Heart left ventricle (tissue), 16 donors: Measurements from ENCODE around the gene ST3GAL2. TPM values are rescaled to one million over a fixed set of nuclear protein-coding genes. Genes with fewer than 3 reads are reported as not detected.

ENCODE experiments used
- ATAC-seq, 4 donors: fragments of 200-7000 bp; cut with Tn5 transposase; one replicate each; pipeline ENCODE4 v1.9.1; 2020 to 2022; ENCODE audit warnings: moderate library complexity in 4 of 4, mild to moderate bottlenecking in 3 of 4, moderate number of reproducible peaks in 1 of 4
- DNase-seq, 5 donors: peaks; one replicate each; pipeline ENCODE4 v3.0.0-alpha.2; 2020
- H3K27ac ChIP-seq, 12 donors: fragments of 200-600 bp; sonication (generic) in 4 of 12; one replicate each; pipeline versions ENCODE4 v1.5.0 to v1.8.0; 2016 to 2022; ENCODE audit warnings: mild to moderate bottlenecking in 2 of 12
- H3K27me3 ChIP-seq, 9 donors: fragments of 200-600 bp; sonication (generic) in 2 of 9; one replicate each; pipeline versions ENCODE4 v1.5.1 to v1.8.0; 2016 to 2022; ENCODE audit warnings: mild to moderate bottlenecking in 3 of 9
- H3K36me3 ChIP-seq, 9 donors: fragments of 200-600 bp; sonication (generic) in 2 of 9; one replicate each; pipeline versions ENCODE4 v1.5.0 to v1.8.0; 2018 to 2022; ENCODE audit warnings: mild to moderate bottlenecking in 2 of 9
- H3K4me1 ChIP-seq, 12 donors: fragments of 200-600 bp; sonication (generic) in 4 of 12; one replicate each; pipeline versions ENCODE4 v1.5.0 to v1.8.0; 2016 to 2022; ENCODE audit warnings: mild to moderate bottlenecking in 3 of 12
- H3K4me3 ChIP-seq, 12 donors: fragments of 200-600 bp; sonication (generic) in 4 of 12; one replicate each; pipeline versions ENCODE4 v1.5.0 to v1.8.0; 2017 to 2022; ENCODE audit warnings: mild to moderate bottlenecking in 9 of 12, moderate library complexity in 4 of 12
- H3K9me3 ChIP-seq, 12 donors: fragments of 200-600 bp; sonication (generic) in 4 of 12; one replicate each; pipeline versions ENCODE4 v1.5.0 to v1.8.0; 2016 to 2022; ENCODE audit warnings: mild to moderate bottlenecking in 1 of 12
- CTCF ChIP-seq, 12 donors: fragments of 200-600 bp; sonication (generic) in 4 of 12; IDR thresholded peaks; one replicate each; pipeline versions ENCODE4 v1.5.0 to v1.8.0; 2018 to 2022; ENCODE audit warnings: antibody characterized with exemption in 12 of 12, mild to moderate bottlenecking in 5 of 12
- POLR2A ChIP-seq, 2 donors: fragments of 450-650 bp; IDR thresholded peaks; one replicate each; pipeline ENCODE4 v1.6.1; 2017; ENCODE audit warnings: antibody characterized with exemption in 2 of 2, mild to moderate bottlenecking in 2 of 2, moderate library complexity in 2 of 2
- WGBS, 4 donors: extraction: QIAGEN DNeasy Blood & Tissue Kit in 2 of 4; methylation state at CpG; one replicate each; pipeline versions ENCODE4 v1.1.5 to v1.1.7; 2013 to 2018; 5-methylcytosine and 5-hydroxymethylcytosine counted together
- intact Hi-C, 10 donors: fragments of 100-400 bp; cut with DNase I; formaldehyde crosslinking; loops; one replicate each; pipeline versions ENCODE4 v1.11.1 to v1.14.2; 2022
- long read RNA-seq, 3 donors: library from polyadenylated mRNA; unstranded; transcript quantifications; one replicate each; pipeline ENCODE4 v2.0.0, GENCODE V29; 2020 to 2021
- polyA plus RNA-seq, 2 donors: library from polyadenylated mRNA; stranded (reverse); fragments of 200-250 nt; gene quantifications; one replicate each; pipeline ENCODE4 v1.2.3, GENCODE V29; 2013
- total RNA-seq, 9 donors: library from RNA; depleted of rRNA in 2 of 9; stranded (reverse); fragments of >200 nt in 2 of 9; fragmentation: NEBNext Ultra II Directional in 3 of 9; extraction: Animal tissue kit (Norgen Biotek cat#: 25700) in 3 of 9; gene quantifications; one replicate each; pipeline versions ENCODE4 v1.1.0 to v1.2.4, GENCODE V29; 2016 to 2023
- donor health status: ischemic (EF 13 %, LVEDD 7.1; RV severe dilation, severe dysfunction).
- donor health status: healthy with polysubstance abuse.
- donor health status: DM: no; HTN: yes; CAD: no.
- donor health status: DM: no; HTN: no; CAD: no.
- donor health status: ischemic (EF 25% LVEDD 6.9; RV normal size, moderate dysfunction).
- donor health status: ischemic (EF 25% LVEDD 5.7; RV mildly dilated, moderate dysfunction).
- donor health status: healthy.
- donor health status: DM: yes; HTN: yes; CAD: no.
- donor health status: ischemic (EF 35%, LVEDD 5.7; RV mildly dilated, moderate dysfunction).
- donor health status: nonischemic (EF 11% LVEDD 7.7; RV severe dilation, severe dysfunction).
- donor health status: DM: yes; HTN: yes; CAD: no.
- donor health status: PGD.
- donor health status: ischemic (EF 29% LVEDD 5.4; RV normal size, mild dysfunction).
- donor health status: nonischemic (EF 23%, LVEDD 6.1; RV moderate dilation, normal function).

The ST3GAL2 gene
- total RNA-seq (10 to 100 TPM; 16.7 to 44.6 (median 20.1) TPM), polyA plus RNA-seq (10 to 100 TPM in 1 of 2 donors, 1 to 10 TPM in 1; 8.4 to 23.7 TPM)
- long read RNA-seq, donor 1, full-length matches to known transcripts = 14 of 36 reads
- long read RNA-seq, donor 1, partial matches to known transcripts = 0 of 36 reads
- long read RNA-seq, donor 1, other reads (novel, unspliced or antisense) = 22 of 36 reads
- long read RNA-seq, donor 2, full-length matches to known transcripts = 10 of 33 reads
- long read RNA-seq, donor 2, partial matches to known transcripts = 6 of 33 reads
- long read RNA-seq, donor 2, other reads (novel, unspliced or antisense) = 17 of 33 reads
- long read RNA-seq, donor 3, full-length matches to known transcripts = 19 of 28 reads
- long read RNA-seq, donor 3, partial matches to known transcripts = 0 of 28 reads
- long read RNA-seq, donor 3, other reads (novel, unspliced or antisense) = 9 of 28 reads

- no peaks in the 10 kb centered on the region for H3K27me3 ChIP-seq
- peak within 1 kb of the TSS; percentile 50 to 85 (median 78) for H3K27ac ChIP-seq
- no peaks in the 10 kb centered on the region for H3K9me3 ChIP-seq
- ATAC-seq (peak; percentile 98 to 99 (median 98)), DNase-seq (peak; percentile 96 to 98 (median 96))
- intact Hi-C loops = loop anchor here in 7 of 10 donors (1.0 to 5.0 kb wide), 5 partner anchors 11 to 58 kb away; no protein-coding TSS in a partner anchor
- TF ChIP-seq CTCF (IDR thresholded peaks at IDR 0.05) (peak in 5 of 12 donors; percentile 6 to 41 (median 29)), POLR2A (IDR thresholded peaks at IDR 0.05) (no peak)
- 1 to 3% (median 2%) methylated on average over 25 to 86 of the region's 86 CpGs for WGBS, 4 donors
- peak within 1 kb of the TSS; percentile 42 to 98 (median 80) for H3K4me3 ChIP-seq
- H3K36me3 ChIP-seq = peaks cover 0 to 6% (median 0%) of the 10 kb centered on the region in 9 donors
- H3K4me1 ChIP-seq = peaks cover 0 to 48% (median 27%) of the 10 kb centered on the region in 12 donors
Observed at GRCh38 chr16:70438969-70439862, at the start of gene ST3GAL2. ST3GAL2 (minus strand) TSS chr16:70439100; CDS start chr16:70398530, 40,570 bp downstream.

GRCh38 chr16:70484867-70485266, 46.0 kb upstream of the ST3GAL2 start:
- no peak for DNase-seq
- ATAC-seq = no peak
- TF ChIP-seq CTCF (IDR thresholded peaks at IDR 0.05) (no peak), POLR2A (IDR thresholded peaks at IDR 0.05) (no peak)
- Histone ChIP-seq H3K4me1 (peaks cover 0 to 6% (median 4%) of the 10 kb centered on the region in 12 donors), H3K27me3 (no peaks in the 10 kb centered on the region), H3K4me3 (no peak overlapping the region), H3K36me3 (peaks cover 0 to 95% (median 89%) of the 10 kb centered on the region in 9 donors), H3K9me3 (no peaks in the 10 kb centered on the region), H3K27ac (no peak overlapping the region)
- intact Hi-C loops = no loop called here
- WGBS, 4 donors = 93 to 98% (median 95%) methylated on average over 2 of the region's 2 CpGs

GRCh38 chr16:70483426-70483825, 44.5 kb upstream of the ST3GAL2 start:
- Histone ChIP-seq H3K9me3 (no peaks in the 10 kb centered on the region), H3K4me1 (peaks cover 0 to 20% (median 15%) of the 10 kb centered on the region in 12 donors), H3K27me3 (no peaks in the 10 kb centered on the region), H3K4me3 (no peak overlapping the region), H3K27ac (no peak overlapping the region), H3K36me3 (peaks cover 0 to 91% (median 83%) of the 10 kb centered on the region in 9 donors)
- ATAC-seq (no peak), DNase-seq (no peak)
- 78 to 92% (median 83%) methylated on average over 5 of the region's 5 CpGs for WGBS, 4 donors
- intact Hi-C loops = no loop called here
- no peak for TF ChIP-seq CTCF (IDR thresholded peaks at IDR 0.05)
- TF ChIP-seq POLR2A (IDR thresholded peaks at IDR 0.05) = no peak
